Upper lobe of left lung (tissue), 4 donors: Measurements from ENCODE around the gene GPR183.

ENCODE experiments used
- CTCF ChIP-seq, 6 experiments: fragments of 450-650 bp in 4 of 6; fragments of 200-600 bp in 2 of 6; sonication (generic) in 2 of 6; IDR thresholded peaks; one replicate each; pipeline ENCODE4 v1.5.1; 2016 to 2019; ENCODE audit warnings: antibody characterized with exemption in 6 of 6
- POLR2A ChIP-seq, 4 donors: fragments of 450-650 bp; IDR thresholded peaks; one replicate each; pipeline ENCODE4 v1.5.1; 2016 to 2017; ENCODE audit warnings: antibody characterized with exemption in 4 of 4, mild to moderate bottlenecking in 2 of 4

- TF ChIP-seq CTCF (IDR thresholded peaks at IDR 0.05) (no peak), POLR2A (IDR thresholded peaks at IDR 0.05) (no peak)
Observed at GRCh38 chr13:99278200-99278599, 29.0 kb downstream of the GPR183 start.
